SU-DHL-6 (cell line): ENCODE measurements around the gene ZNF343.

Source experiments
- CTCF ChIP-seq: fragments of 200-600 bp; sonication (generic); IDR thresholded peaks from one replicate; pipeline ENCODE4 v1.5.1; 2017; ENCODE audit warnings: antibody characterized with exemption, mild to moderate bottlenecking, low read length, moderate library complexity; ENCODE audit not compliant: insufficient read depth, poor library complexity, severe bottlenecking
- EZH2phosphoT487 ChIP-seq: fragments of 200-600 bp; sonication (generic), shearing (Covaris generic); conservative IDR thresholded peaks from 2 replicates; pipeline ENCODE4 v1.6.1; 2018; ENCODE audit warnings: mild to moderate bottlenecking, antibody characterized with exemption, low read length, moderate library complexity, mixed read lengths

DNA sequence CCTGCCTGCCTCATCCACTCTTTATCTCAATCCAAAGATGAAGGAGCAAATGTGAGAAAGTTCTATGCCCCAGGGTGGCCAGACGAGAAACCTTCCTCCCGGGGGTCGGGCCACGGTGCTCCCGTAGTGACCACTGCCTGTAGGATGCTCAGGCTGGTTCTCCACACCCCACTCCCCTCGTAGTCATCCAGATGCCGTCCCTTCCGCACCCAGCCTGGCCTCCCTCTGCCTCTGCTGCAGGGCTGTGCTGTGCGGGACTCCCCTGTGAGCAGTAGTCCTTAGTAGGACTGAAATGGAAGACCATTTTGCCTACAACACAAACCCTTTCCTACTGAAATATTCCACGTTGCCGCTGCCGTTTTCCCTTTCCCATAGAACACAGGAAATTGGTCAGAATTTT lies 29.6 kb upstream of the ZNF343 start:
- TF ChIP-seq CTCF, result no peak
- no peak for TF ChIP-seq EZH2phosphoT487
